NCI-H146 (cell line): ENCODE data around the gene TBC1D22A.

Experiments used
- DNase-seq: peaks from one replicate; lab custom pipeline; 2025; lab: John Stamatoyannopoulos, UW

TBC1D22A gene

GRCh38 chr22:47080100-47080499 is 317.6 kb downstream of the TBC1D22A start:
- no peak for DNase-seq

GRCh38 chr22:47082505-47082904 is 320.1 kb downstream of the TBC1D22A start:
- DNase-seq: no peak

GRCh38 chr22:47083379-47083986 is 321.0 kb downstream of the TBC1D22A start:
- DNase-seq: no peak

GRCh38 chr22:47084226-47084625 is 321.8 kb downstream of the TBC1D22A start:
- DNase-seq: no peak

GRCh38 chr22:47086596-47087248 is 324.3 kb downstream of the TBC1D22A start:
- no peak for DNase-seq

DNA sequence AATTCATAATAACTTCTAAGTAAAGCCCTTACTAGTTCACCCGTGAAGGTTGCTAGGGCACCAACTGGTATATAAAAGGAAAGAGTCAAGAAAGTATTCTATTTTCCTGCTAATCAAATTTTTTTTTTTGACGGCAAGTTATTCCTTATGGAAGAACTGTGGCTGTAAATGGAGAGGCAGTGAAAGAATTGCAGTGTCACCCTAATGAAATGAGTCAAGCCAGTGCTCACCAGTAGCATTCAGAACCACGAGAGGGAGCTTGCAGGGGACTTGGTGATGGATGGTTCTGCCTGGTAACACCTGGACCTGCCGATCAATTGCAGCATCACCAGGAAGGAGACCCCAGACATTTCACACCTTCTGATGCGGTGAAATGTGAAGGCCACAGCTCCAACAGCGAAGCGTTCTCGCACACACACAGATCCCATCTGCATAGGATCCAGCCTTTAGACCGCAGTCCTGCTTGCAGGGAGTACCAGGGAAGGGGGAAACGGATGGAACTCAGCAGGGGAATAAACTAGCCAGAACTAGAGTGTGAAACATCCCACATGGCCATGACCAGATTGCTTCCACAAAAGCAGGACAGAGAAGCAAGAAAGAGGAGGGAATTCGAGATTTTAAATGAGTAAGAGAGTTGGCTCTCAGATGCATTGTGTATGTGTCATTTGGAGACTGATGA is 326.2 kb downstream of the TBC1D22A start:
- no peak for DNase-seq

DNA sequence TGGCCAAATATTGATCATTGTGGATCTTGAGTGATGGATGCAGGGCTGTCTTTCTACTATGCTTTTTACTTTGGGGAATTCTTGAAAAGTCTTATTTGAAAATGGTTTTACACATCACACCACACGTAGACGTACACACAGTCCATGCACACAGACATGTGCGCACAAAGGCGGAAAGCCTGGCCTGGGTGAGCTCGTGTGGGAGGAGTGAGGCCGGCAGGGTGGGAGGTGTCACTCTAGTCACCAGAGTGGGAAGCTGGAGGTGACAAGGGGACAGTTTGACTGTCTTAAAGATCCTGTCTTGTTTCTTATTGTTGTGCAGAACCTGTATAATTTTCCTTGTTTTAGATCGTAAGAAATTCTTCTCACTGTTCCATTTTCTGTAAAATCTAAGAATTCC is 326.9 kb downstream of the TBC1D22A start:
- DNase-seq: no peak

DNA sequence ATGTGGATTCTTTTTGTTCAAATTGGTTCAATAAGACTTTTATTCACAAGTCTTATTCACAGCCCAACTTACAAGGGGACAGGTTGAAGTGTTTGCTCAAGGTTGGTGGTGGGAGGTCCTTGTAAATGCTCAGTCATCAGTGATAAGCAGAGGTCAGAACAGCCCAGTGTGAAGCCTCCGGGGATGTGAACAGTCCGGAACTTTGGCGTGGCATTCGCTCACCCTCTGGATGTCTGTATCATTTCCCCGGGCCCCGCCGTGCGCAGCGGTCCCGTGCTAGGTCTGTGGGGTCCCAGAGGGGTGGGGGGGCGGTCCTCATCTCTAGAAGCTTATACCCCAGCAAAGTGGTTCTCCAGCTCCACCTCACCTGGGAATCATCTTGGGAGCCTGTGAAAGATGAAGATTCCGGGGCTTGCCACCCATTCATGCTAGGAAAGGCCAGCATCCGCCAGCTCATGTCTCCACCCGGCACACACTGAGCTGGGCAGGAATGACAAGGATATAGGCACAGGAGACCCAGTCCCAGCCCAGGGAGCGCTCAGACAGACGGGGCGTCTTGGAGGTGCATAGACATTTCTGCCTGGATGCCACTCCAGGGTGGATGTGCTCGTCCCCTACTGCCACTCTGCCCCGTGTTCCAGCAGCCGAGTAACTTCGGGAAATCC is 327.5 kb downstream of the TBC1D22A start:
- DNase-seq: no peak

DNA sequence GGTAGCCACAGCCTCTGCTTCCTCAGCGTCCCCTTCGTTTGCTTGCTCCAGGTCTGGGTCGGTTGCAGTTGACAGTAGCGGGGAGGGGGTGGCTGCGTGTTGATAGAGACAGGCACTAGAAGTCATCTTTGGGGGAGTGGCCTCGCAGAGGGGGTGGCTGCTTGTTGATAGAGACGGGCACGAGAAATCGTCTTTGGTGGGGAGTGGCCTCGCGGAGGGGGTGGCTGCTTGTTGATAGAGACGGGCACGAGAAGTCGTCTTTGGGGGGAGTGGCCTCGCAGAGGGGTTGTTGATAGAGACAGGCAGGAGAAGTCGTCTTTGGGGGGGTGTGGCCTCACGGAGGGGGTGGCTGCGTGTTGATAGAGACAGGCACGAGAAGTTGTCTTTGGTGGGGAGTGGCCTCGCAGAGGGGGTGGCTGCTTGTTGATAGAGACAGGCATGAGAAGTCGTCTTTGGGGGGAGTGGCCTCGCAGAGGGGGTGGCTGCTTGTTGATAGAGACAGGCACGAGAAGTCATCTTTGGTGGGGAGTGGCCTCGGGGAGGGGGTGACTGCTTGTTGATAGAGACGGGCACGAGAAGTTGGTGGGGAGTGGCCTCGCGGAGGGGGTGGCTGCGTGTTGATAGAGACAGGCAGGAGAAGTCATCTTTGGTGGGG is 328.3 kb downstream of the TBC1D22A start:
- DNase-seq: peak; percentile 65

DNA sequence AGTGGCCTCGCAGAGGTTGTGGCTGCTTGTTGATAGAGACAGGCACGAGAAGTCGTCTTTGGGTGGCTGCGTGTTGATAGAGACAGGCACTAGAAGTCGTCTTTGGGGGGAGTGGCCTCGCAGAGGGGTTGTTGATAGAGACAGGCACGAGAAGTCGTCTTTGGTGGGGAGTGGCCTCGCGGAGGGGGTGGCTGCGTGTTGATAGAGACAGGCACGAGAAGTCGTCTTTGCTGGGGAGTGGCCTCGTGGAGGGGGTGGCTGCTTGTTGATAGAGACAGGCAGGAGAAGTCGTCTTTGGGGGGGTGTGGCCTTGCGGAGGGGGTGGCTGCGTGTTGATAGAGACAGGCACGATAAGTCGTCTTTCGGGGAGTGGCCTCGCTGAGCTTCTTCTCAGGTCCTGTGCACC is 328.8 kb downstream of the TBC1D22A start:
- peak; percentile 31 for DNase-seq

GRCh38 chr22:47091921-47092700 is 329.7 kb downstream of the TBC1D22A start:
- DNase-seq: no peak

DNA sequence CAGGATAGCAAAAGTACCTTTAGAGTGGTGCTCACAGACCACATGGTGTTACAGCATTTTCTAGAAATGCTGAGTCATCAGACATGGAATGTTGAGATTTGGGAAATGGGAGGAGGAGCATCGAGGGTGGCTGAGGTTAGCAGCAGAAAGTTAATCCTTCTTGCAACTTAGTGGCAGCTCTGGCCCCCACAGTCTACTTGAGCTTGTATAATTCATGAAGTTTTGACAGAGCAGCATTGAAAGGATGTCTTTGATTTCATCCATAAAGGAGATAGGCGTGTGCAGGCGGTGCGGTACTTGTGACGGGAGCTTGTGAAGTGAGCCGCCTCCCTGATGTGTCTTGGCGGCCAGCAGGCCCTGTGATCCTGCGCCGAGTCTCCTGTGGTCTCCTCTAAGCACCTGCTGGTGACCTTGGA is 330.5 kb downstream of the TBC1D22A start:
- no peak for DNase-seq

GRCh38 chr22:47093720-47094119 is 331.3 kb downstream of the TBC1D22A start:
- DNase-seq: no peak

GRCh38 chr22:47094861-47095330 is 332.4 kb downstream of the TBC1D22A start:
- DNase-seq: no peak

DNA sequence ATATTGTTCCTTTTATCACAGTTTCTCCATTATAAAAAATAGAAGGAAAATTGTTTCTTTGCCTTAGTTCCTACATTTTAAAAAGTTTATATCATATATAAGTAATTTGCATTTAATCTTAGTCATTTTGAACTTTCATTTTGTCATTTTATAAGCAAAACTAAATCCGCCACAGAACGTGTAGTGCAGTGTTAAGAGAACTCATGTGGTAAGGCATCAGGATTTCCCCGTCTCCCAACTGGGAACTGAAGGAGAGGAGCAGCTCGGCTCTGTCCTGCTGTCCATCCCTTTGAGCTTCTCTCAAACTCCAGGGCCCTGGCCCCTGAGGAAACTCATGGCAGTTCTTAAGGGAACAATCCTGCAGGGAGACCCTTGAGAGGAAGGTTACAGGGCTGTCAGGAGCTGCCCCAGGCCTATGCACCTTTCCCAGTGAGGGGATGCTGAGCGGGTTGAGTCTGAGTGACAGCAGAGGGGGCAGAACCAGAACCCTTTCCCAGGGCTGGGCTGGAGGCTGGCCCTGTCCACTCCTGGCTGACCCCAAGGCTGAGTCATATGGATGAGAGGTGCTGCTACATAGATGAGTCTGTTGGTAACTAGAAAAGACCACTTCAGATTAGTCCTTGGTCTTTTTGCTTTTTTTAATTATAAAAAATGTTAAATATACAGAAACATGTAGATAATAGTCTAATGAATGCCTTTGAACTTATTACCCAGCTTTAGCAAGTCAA is 333.1 kb downstream of the TBC1D22A start:
- DNase-seq: no peak

GRCh38 chr22:47098121-47098520 is 335.7 kb downstream of the TBC1D22A start:
- DNase-seq: no peak

GRCh38 chr22:47098554-47098953 is 336.1 kb downstream of the TBC1D22A start:
- DNase-seq: no peak

DNA sequence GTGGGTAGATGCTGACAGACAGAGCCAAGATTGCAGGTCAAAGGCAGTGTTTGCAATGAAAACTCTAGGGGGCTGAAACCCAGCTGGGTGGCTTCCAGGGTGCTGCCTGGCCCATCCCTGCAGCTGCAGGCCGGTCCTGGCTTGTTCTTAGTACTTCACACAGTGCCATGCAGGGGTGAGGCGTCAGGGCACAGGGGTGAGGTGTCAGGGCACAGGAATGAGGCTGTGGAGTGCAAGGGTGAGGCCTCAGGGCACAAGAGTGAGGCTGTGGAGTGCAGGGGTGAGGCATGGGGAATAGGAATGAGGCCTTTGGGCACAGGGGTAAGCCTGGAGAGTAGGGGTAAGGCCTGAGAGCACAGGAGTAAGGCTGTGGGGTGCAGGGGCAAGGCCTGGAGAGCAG is 337.6 kb downstream of the TBC1D22A start:
- DNase-seq: no peak

GRCh38 chr22:47100646-47101200 is 338.3 kb downstream of the TBC1D22A start:
- no peak for DNase-seq

DNA sequence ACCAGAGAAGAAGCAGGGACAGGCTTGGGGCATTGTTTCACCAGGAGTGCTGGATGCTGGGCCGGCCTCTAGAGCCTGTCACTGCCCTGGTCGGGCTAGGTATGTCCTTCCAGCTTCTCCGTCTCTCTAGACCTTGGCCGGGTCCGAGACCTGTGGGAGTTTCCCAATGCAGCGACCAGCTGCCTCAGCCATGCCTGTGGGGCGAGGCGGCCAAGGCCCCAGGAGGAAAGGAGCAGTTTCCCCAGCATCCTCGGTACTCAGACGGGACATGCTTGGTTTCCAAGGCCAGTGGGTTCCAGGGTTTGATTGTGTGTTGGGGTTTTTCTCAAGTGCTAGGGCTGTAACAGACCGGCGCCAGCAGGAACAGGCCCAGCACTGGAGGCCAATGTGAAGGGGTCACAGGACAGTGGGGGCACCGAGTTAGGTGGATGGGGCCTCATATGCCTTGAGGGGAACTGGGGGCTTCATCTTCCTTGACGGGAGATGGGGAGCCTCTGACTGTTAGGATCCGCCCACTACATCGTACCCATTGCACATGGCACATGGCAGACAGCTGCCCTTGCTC is 339.0 kb downstream of the TBC1D22A start:
- DNase-seq: no peak
